Epithelial cell of alveolus of lung (primary cell): ENCODE data around the gene MYO15B. TPM values are rescaled to one million over a fixed set of nuclear protein-coding genes. Genes with fewer than 3 reads are reported as not detected.

Experiments
- total RNA-seq: library from RNA; depleted of rRNA; stranded (reverse); fragments of >200 nt; gene quantifications from 2 replicates; pipeline ENCODE4 v1.2.1, GENCODE V29; 2015

MYO15B gene
- total RNA-seq = 0.13 and 8.4 TPM in 2 replicates

DNA sequence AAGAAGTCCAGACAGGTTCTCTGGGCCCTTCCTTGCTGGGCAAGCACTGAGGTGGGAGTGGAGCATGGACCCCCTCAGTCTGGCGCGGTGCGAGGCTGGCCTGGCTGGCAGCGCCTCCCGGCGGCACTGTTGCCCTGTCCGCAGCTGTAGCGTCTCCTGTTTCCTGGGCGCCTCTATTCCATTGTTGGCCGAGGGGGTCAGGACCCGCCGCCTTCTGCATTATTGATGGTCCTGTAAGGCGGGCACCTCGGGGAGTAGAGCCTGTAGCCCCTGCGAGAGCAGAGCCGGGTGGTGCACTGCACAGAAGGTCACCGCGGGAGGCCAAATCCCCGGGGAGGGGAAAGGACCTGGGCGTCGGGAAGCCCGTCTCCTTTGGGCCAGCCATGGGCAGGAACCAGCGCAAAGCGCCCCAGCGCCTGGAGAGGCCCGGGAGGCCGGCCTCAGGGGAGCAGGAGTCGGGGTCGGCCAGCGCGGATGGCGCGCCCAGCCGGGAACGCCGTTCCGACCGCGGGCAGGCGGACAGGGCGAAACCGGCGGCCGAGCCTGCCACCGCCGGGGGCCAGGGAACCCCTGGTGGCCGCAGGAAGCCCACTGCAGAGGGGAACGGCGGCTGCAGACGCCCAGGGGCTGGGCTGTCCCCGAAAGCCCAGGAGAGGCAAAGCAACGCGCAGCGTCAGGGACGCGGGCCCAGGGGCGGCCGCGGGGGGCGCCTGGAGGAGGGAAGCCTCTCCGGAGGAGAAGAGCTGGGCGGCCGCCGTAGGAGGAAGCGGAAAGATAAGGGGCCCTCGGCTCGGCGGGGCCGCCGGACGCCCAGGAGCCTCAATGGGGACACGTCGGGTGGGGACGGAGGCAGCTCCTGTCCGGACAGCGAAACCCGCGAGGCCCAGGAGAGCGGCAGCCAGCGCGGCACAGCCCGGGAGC, at the start of gene MYO15B:
Gene MYO15B (plus strand): TSS at position 126 of the 921 bp plus-strand sequence. CDS start 258 bp downstream, at position 384.

DNA sequence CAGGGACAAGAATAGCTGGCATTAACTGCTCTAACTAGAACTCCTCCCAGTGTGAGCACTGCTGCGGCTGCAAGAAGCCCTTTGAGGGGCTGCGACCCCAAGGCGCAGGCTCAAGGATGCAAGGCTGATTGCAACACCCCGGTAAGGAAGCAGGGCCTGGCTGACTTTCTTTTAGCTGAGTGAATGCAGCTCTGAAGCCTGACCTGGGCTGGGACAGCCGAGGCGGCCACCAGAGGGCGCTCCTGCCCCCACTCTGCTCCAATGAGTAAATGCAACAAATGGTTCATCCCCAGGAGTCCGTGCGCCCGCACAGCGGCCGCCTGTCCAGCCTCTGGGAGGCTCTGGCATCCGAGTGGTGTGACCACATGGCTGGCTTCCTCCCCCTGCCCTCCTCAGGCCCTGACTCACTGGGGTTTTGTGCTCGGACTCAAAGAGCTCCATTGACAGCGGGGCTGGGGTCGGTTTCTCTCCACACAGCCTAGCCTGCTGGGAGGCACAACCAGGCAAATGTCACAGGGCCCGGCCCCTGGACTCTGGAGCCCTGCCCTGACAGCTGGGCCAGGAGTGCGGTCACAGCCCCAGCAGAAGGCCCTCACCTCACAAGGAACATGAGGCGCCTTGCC, 45.4 kb downstream of the MYO15B start, which contains the start of gene SMIM5:
Gene SMIM5 (plus strand): TSS at position 572 of the 623 bp plus-strand sequence. CDS start 6,768 bp downstream, outside the sequence.

DNA sequence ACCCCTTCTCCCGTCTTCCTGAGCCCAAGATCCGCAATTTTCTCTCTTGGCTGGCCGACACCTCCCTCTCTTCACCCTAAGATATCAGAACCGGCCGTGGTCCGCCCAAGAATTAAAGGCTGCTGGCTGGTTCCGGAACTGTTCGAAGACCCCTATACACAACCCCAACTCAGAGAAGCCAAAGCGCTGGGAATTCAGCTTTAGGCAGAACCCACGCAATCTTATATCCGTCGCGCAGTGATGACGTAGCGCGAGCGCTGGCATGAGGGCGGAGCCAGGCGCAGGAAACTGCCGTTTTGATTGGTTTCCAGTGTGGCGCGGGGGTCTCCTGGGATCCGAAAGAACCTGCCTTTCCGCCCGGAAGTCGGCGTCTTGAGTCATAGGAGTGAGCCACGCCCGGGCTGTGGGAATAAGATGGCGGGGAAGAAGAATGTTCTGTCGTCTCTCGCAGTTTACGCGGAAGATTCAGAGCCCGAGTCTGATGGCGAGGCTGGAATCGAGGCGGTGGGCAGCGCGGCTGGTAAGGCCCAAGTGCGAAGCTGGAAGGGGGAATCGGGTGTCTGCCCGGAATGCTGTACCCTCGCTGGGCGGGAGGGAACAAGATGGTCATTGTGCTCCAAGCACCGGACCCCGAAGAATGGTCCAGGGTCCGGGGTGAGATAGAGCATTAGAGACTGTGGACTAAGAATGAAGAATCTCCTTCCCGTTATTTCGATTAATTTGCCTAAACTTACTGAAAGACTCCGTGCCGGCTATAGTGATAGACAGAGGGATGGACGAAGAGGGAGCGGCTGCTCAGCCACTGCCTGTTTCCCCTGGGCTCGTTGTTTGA, 79.6 kb downstream of the MYO15B start, which contains the start of the genes RECQL5 and SAP30BP:
Gene RECQL5 (minus strand): TSS at position 196 of the 832 bp plus-strand sequence. CDS start 597 bp downstream, outside the sequence.
Gene SAP30BP (plus strand): TSS at position 380 of the 832 bp plus-strand sequence. CDS start 35 bp downstream, at position 415.

Other genes with a start within 250 kb of the MYO15B start
- gene GRB2, start 182.1 kb upstream of the MYO15B start, total RNA-seq = 76.8 and 82.6 TPM in 2 replicates
- gene TMEM94, start 131.2 kb upstream of the MYO15B start, total RNA-seq = 40.6 and 56.9 TPM in 2 replicates
- 6.7 and 8.1 TPM in 2 replicates for gene CASKIN2, start 72.3 kb upstream of the MYO15B start, total RNA-seq
- 13.6 and 22.1 TPM in 2 replicates for gene TSEN54, start 71.3 kb upstream of the MYO15B start, total RNA-seq
- 0.64 and 1.2 TPM in 2 replicates for gene LLGL2, start 62.1 kb upstream of the MYO15B start, total RNA-seq
- not detected in 2 replicates for gene SMIM5, start 45.6 kb downstream of the MYO15B start, total RNA-seq
- gene RECQL5, start 79.4 kb downstream of the MYO15B start, total RNA-seq = 12.3 and 22.4 TPM in 2 replicates
- 45.2 and 58.1 TPM in 2 replicates for gene SAP30BP, start 79.5 kb downstream of the MYO15B start, total RNA-seq
- 2.1 and 22.9 TPM in 2 replicates for gene ITGB4, start 133.7 kb downstream of the MYO15B start, total RNA-seq
- gene GALK1, start 177.4 kb downstream of the MYO15B start, total RNA-seq = 51.7 and 54.4 TPM in 2 replicates
- 13.3 and 38.2 TPM in 2 replicates for gene UNK, start 197.0 kb downstream of the MYO15B start, total RNA-seq